NCI-H2196 (cell line): Measurements from ENCODE around the gene TBXA2R.
"Not testable (repeated sequence)": the region's sequence is repeated elsewhere in the genome, so short reads cannot be mapped to it uniquely, and the experiment has no call there.

Experiments
- DNase-seq: peaks from one replicate; lab custom pipeline; 2025; ENCODE audit not compliant: unreplicated experiment; lab: John Stamatoyannopoulos, UW

The TBXA2R gene

GRCh38 chr19:3641515-3642269 lies 35.0 kb upstream of the TBXA2R start:
- no peak for DNase-seq

GRCh38 chr19:3639479-3639878 lies 32.8 kb upstream of the TBXA2R start:
- no peak for DNase-seq

- DNase-seq = no peak
Measured at GRCh38 chr19:3638208-3639193, 31.8 kb upstream of the TBXA2R start.

DNA sequence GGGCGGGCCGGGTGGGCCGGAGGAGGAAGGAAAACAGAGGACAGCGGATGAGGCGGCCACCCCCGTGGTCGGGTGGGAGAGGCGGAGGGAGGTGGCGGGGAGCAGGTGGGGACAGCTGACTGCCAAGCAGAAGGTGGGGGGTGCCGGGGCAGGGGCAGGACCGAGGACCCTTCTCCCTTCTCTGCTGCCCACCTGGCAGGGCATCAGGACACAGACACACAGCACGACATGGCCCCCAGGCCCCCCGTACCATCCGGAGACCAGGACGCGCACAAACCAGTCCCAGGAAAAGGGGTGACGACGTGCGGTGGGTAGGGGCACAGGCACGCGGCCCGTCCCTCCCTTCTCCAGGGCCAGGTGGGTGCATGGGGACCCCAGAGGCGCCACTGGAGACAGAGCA lies 30.9 kb upstream of the TBXA2R start:
- no peak for DNase-seq

DNA sequence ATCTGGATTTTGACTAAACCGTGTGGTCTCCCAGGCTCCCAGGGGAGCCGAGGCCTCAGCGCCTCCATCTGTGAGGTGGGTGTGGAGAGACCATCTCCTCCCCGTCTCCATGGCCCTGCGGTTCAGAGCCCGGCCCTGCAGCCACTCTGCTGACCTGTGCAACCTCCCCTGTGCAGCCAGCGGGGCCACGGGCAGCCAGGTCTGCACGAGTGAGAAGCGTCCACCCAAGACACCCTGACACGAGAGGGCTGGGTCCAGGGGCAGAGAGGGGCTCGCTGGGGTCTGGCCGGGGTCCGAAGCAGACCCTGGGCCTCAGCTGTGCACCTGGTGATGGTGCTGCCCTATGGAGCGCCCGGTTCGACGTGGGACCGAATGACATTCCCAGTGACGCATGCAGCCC lies 30.3 kb upstream of the TBXA2R start:
- no peak for DNase-seq

GRCh38 chr19:3636506-3636905 lies 29.8 kb upstream of the TBXA2R start:
- DNase-seq = no peak

GRCh38 chr19:3634496-3635045 lies 27.9 kb upstream of the TBXA2R start:
- DNase-seq = no peak

DNA sequence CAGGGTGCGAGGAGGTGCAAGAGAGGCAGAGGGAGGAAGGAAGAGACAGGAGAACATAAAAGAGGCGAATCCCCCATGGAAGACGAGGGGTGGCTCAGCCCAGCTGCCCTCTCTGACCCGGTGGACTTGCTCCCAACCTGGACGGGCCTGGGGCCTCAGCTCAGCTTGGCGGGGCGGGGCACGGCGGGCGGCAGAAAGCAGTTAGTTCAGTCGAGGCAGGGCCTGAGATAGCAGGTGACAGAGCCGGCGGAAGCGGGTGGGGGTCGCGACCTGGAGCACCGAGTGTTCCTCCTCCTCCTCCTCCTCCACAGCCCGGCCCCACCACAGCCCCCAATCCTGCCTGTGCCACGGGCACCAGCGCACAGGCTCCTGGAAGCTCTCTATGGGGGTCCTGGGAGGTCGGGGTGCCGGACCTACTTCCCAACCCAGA lies 26.9 kb upstream of the TBXA2R start:
- no peak for DNase-seq

DNA sequence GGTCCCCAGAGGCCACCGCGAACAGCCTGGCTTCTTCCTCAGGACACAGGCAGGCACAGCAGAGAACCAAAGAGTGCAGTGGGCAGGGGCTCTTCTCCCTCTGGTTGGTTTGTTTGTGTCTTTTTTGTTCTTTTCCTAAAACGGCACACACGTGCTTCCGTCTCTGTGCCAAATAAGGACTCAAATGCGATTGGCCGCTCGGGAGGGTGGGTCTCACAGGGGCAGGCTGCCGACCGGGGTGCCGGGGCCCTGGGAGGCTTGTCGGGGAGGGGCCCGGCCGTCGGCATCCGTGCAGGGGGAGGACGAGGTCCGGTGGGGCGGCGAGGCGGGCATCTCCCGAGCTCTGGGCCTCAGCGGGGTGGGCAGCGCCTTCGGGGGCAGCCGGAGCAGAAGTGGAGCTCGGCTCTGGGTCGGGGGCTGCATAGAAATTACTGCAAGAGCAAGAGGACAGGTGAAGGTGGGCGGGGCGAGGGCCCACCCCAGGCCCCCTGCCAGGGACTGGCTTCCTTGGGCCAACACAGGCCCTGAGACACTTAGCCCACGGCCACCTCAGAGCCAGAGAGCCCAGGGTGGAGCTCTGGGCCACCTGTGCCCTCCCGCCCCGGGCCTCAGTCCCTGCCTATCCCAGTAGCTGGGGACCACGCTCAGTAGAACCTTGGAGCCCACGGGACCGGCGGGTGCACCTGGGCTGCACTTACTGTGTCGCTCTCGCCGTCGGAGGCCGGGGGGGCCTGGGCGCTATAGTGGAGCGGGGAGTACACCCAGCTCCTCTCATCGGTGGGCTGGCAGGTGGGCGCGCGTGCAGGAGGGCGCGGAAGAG lies 26.3 kb upstream of the TBXA2R start:
- no peak for DNase-seq

DNA sequence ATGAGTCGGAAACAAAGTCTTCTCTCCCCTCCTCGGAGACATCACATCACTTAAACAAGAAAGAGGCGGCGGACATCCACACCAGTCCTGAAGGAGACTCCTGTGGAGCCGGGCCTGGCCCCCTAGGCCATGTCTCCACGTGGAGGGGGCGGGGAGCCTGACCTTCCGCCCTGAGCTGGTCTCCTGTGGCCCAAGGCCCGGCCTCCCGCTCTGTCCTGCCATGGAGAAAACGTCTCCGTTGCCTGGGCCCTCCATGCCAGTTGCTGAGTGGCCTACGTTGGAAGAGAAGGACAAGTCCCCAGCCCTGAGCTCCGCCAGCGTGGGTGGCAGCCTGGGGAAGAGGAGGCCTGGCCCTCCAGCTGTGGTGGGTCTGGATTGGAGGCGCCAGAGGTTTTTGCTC lies 25.4 kb upstream of the TBXA2R start:
- DNase-seq = no peak

DNA sequence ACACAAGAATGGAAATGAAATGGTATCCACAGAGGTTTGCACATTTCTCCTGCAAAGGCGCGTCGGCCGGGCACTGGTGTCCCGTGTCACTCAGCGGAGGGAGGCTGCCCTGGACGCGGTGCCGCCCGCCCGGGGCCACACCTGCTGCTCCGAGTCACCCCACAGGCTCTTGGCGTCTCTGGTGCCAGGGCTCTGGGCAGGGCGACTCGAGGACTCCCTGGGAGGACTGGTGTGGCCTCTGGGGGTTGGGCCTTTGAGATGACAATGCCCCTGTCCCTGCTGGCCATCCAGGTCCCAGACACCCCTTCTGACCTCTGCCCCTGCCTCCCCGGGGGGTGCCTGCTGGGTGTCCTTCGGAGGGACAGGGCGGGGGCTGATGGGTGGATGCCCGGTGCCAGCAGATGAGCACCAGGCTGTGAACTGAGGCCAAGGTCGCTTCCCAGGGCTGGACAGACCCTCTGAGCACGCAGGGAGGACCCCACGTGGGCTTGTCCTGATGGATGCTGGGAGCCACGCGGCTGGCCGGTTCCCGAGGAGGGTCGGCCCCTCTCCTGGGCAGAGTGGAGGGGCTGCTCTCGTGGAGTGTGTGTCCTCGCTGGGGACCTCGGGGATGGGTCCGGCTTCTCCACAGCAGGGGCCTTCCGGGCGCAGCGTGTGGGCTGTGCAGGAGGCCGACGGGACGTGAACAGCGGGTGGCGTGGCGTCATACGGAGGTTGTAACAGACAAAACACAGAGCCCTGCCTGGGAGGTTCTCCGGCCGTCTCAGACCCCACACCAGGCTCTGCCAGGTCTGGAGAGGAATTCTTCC lies 24.6 kb upstream of the TBXA2R start:
- no peak for DNase-seq

- not testable (repeated sequence) for DNase-seq
Measured at GRCh38 chr19:3628766-3629165, 22.1 kb upstream of the TBXA2R start.

GRCh38 chr19:3627351-3627723 lies 20.7 kb upstream of the TBXA2R start:
- no peak for DNase-seq

- DNase-seq = peak; percentile 99
Measured at GRCh38 chr19:3626473-3627350, 20.0 kb upstream of the TBXA2R start, which contains the start of gene CACTIN. TSS of gene CACTIN (minus strand) at chr19:3626790. CDS start at chr19:3626762, 28 bp downstream.

DNA sequence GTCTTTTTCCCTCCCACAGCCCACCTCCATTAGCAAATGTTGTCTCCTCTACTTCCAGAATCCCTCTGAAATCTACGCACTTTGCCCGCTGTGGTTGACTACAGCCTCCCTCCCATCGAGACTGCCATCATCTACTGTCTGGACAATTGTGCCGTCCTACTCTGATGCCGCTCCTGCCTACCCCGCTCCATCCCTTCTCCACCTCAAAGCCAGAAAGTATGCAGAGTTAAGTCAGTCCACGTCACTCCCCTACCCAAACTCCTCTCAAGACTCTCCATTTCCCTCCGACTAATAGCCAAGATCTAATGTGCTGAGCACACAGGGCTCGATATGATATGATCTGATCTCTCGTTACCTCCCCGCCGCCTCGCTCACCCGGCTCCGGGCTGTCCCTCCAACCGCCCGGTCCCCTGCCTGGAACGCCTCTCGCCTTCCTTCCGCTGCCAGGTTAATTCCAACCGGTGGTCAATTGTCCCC lies 19.4 kb upstream of the TBXA2R start:
- no peak for DNase-seq

DNA sequence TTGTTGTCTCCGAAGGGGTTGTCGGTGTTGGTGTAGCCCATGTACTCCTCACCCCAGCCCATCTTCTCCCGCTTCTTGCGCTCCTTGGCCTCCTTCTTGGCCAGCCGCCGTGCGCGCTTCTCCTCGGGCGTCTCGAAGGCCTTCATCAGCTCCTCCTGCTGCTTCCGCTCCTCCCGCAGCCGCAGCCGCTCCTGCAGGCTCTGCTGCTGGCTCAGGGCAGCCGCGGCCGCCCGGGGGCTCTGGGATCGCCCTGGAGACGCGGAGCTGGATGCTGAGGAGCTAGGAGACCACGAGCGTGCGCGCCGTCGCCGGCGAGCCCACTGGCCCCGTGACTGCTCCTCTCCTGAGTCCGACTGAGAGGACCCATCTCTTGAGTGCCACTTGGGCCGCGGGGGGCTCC lies 17.0 kb upstream of the TBXA2R start:
- DNase-seq = no peak

DNA sequence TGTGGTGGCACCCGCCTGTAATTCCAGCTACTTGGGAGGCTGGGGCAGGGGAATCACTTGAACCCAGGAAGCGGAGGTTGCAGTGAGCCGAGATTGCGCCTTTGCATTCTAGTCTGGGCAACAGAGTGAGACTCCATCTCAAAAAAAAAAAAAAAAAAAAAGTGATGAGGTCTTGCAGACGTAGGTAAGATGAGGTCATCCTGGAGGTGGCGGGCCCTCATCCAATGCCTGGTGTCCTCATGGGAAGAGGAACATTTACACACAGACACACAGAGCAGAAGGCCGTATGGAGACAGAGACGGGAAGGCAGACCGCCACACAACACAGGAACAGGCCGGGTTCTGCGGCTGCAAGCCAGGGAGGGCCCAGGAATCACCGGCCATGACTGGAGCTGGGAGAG lies 15.5 kb upstream of the TBXA2R start:
- DNase-seq = no peak

GRCh38 chr19:3621689-3622088 lies 15.0 kb upstream of the TBXA2R start:
- no peak for DNase-seq
